Endothelial cell of hepatic sinusoid (primary cell): ENCODE results near the gene FAM131A.

Experiments
- in situ Hi-C: cut with HindIII; loops from 2 replicates; pipeline ENCODE4 v1.10.0; 2017; ENCODE audit warnings: low sequenced_read_pairs

Gene FAM131A

GRCh38 chr3:184388936-184389230, 51.5 kb downstream of the FAM131A start:
- in situ Hi-C loops: no loop called here

DNA sequence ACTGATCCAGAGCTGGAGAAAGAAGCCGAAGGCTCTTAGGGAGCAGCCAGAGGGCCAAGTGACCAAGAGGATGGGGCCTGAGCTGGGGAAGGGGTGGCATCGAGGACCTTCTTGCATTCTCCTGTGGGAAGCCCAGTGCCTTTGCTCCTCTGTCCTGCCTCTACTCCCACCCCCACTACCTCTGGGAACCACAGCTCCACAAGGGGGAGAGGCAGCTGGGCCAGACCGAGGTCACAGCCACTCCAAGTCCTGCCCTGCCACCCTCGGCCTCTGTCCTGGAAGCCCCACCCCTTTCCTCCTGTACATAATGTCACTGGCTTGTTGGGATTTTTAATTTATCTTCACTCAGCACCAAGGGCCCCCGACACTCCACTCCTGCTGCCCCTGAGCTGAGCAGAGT, 52.0 kb downstream of the FAM131A start:
- in situ Hi-C loops: no loop called here

GRCh38 chr3:184389935-184390528, 52.6 kb downstream of the FAM131A start:
- in situ Hi-C loops: no loop called here

GRCh38 chr3:184391266-184391665, 53.9 kb downstream of the FAM131A start:
- in situ Hi-C loops: no loop called here

DNA sequence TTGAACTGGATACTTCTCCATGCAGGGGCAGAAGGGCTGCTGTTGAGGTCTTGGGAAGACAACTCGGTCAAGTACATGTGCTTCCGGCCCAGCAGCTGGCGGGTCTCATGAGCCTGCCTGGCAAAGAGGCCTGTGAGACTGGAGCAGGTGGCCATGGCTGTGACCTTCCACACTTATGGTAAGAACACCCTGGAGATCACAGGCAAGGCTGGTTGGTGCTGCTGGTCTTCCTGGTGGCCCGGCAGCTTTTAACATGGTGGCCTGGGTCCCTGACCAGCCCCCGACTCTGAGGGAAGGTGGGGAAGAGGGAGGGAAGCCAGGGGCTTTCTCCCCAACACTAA, 57.9 kb downstream of the FAM131A start:
- in situ Hi-C loops: no loop called here
